Motor neuron (in vitro differentiated cells): ENCODE data around the gene MAN2A1. TPM values are rescaled to one million over a fixed set of nuclear protein-coding genes. Genes with fewer than 3 reads are reported as not detected.

Source experiments
- ATAC-seq, 8 experiments: fragments of 200-7000 bp; cut with Tn5 transposase; replicated peaks in 6 of 8; 2 replicates each; pipeline ENCODE4 v1.8.0; 2021; ENCODE audit warnings: mild to moderate bottlenecking in 8 of 8, moderate library complexity in 8 of 8
- H3K27ac ChIP-seq, 2 donors: fragments of 250-450 bp; sonication (Bioruptor Pico); 2 replicates each; pipeline ENCODE4 v1.9.0; 2021; ENCODE audit warnings: antibody characterized with exemption in 2 of 2, mild to moderate bottlenecking in 2 of 2, moderate library complexity in 1 of 2
- H3K4me1 ChIP-seq, 2 donors: fragments of 250-450 bp; sonication (Bioruptor Pico); replicated peaks in 1 of 2; 2 replicates each; pipeline ENCODE4 v1.6.1; 2021; ENCODE audit warnings: antibody characterized with exemption in 2 of 2, mild to moderate bottlenecking in 2 of 2, moderate library complexity in 1 of 2
- H3K4me3 ChIP-seq, 5 donors: fragments of 250-450 bp; sonication (Bioruptor Pico); 2 replicates each; pipeline ENCODE4 v1.9.0; 2021; ENCODE audit warnings: antibody characterized with exemption in 5 of 5, mild to moderate bottlenecking in 5 of 5, moderate library complexity in 4 of 5
- WGBS, 10 experiments: fragments of 450-650 bp; shearing (Covaris generic); methylation state at CpG; one replicate each; pipeline ENCODE4 v1.0.0; 2022; 5-methylcytosine and 5-hydroxymethylcytosine counted together
- in situ Hi-C, 9 experiments: fragments of 400-800 bp; cut with MboI; loops; one replicate each; pipeline ENCODE4 v1.15.0; 2021; ENCODE audit warnings: low sequenced_read_pairs in 9 of 9, low pct_unique_long_range_greater_than_20kb in 2 of 9; ENCODE audit not compliant: unreplicated experiment in 9 of 9
- total RNA-seq, 8 experiments: library from RNA; unstranded; fragments of 300-600 nt; gene quantifications; 2 replicates each; pipeline versions ENCODE4 v1.2.3 to v1.2.4, GENCODE V29; 2022

MAN2A1 gene
- total RNA-seq, 8 experiments from 2014 or later: 9.1 to 59.7 (median 15.5) TPM

- no peak overlapping the region for H3K4me3 ChIP-seq
- peaks cover 0 to 18% of the 10 kb centered on the region in 2 donors for H3K4me1 ChIP-seq
- ATAC-seq: no peak
- WGBS, 10 experiments: 30 to 100% (median 86%) methylated on average over 1 of the region's 1 CpG; no CpG with 5 or more reads in 1 of the 10 experiments
- in situ Hi-C loops: no loop called here
- no peak overlapping the region for H3K27ac ChIP-seq
Observed at GRCh38 chr5:109659901-109660300, 29.8 kb upstream of the MAN2A1 start.

DNA sequence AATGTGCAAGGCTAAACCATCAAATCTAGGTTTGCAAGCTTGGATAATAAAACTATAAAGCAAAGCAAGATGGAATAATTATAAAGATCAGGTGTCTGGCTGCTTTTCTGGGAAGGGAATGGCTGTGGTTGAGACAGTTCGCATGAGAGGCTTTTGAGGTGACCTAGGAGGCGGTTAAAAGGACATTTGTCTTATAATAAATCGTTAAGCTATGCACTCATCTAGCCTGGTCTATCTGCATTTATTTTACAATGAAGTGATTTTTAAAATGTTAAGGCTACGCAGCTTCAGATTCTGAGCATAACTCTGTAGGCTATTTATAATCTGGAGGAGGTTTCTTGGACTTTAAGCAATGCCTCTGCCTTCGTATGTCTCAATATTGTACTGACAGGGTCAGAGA lies 29.4 kb upstream of the MAN2A1 start:
- 54 to 88% (median 72%) methylated on average over 3 to 5 of the region's 5 CpGs for WGBS, 10 experiments
- H3K4me1 ChIP-seq: peaks cover 0 to 18% of the 10 kb centered on the region in 2 donors
- in situ Hi-C loops: no loop called here
- no peak overlapping the region for H3K27ac ChIP-seq
- no peak overlapping the region for H3K4me3 ChIP-seq
- peak in 3 of 8 experiments; percentile 29 to 66 (median 37) for ATAC-seq

DNA sequence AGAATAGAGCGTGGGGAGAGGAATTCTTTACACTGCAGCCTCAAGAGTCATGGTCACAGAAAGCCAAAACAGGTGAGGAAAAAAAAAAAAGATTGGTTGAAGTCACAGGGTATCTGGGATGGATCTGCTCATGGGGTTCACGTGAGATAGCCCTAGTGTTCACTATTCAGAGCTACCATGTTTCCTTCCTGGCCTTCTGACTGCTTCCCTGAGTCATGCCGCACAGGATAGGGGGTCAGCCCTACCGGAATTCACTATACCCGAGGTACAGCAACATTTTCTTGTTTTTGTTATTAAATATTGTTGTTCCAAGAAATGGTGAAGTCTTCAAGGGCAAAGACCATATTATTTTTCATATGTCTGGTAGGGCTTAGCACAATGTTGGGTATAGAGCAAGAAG lies 21.5 kb upstream of the MAN2A1 start:
- no peak for ATAC-seq
- 62 to 100% (median 91%) methylated on average over 1 to 5 of the region's 5 CpGs; no CpG with 5 or more reads in 1 of the 10 experiments for WGBS, 10 experiments
- in situ Hi-C loops: no loop called here
- Histone ChIP-seq H3K4me1 (peaks cover 11 to 20% of the 10 kb centered on the region in 2 donors), H3K27ac (no peak overlapping the region), H3K4me3 (no peak overlapping the region)

GRCh38 chr5:109668668-109669422 lies 20.9 kb upstream of the MAN2A1 start:
- in situ Hi-C loops: no loop called here
- no peak overlapping the region for H3K27ac ChIP-seq
- peaks cover 11 to 23% of the 10 kb centered on the region in 2 donors for H3K4me1 ChIP-seq
- 40 to 100% (median 82%) methylated on average over 1 to 4 of the region's 4 CpGs for WGBS, 10 experiments
- H3K4me3 ChIP-seq: no peak overlapping the region
- ATAC-seq: no peak

DNA sequence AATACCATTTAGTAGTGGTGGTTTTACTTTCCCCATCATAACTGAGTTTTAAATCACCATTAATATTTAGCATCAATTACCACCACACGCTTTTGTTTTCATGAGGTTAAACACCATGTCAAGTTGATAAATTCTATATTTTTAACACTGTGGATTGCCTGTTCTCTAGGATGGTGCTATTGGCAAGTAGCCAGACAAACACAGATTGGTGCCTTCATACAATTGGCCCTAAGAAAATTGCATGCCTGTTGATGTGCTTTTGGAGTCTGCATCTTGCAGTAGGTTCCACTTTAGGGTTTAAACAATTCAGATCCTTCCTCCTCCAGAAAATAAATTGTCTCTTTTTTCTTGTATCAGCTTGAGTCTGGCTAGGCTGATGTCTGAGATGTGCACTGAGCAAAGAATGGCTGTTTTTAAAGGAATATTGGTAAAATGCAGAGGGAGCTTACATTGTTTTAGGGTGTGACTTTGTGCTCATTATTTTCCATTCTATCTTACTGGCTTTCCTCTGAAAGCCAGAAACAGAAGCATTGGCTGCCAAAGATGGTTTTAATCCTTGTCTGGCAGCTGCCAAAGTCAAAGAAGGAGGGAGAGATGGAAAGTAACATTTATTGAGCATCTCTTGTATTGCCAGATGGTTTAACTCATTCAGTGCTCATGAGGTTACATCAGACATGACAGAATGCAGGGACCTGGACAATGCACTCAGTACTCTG lies 19.6 kb upstream of the MAN2A1 start:
- in situ Hi-C loops: no loop called here
- no peak overlapping the region for H3K27ac ChIP-seq
- no peak for ATAC-seq
- H3K4me3 ChIP-seq: no peak overlapping the region
- H3K4me1 ChIP-seq: peaks cover 11 to 36% of the 10 kb centered on the region in 2 donors
- WGBS, 10 experiments: 63 to 100% (median 88%) methylated on average over 1 of the region's 1 CpG; no CpG with 5 or more reads in 5 of the 10 experiments

- Histone ChIP-seq H3K4me1 (peaks cover 10 to 34% of the 10 kb centered on the region in 2 donors), H3K27ac (no peak overlapping the region), H3K4me3 (no peak overlapping the region)
- in situ Hi-C loops: no loop called here
- ATAC-seq: no peak
- 73 to 100% (median 91%) methylated on average over 1 to 2 of the region's 2 CpGs; no CpG with 5 or more reads in 2 of the 10 experiments for WGBS, 10 experiments
Observed at GRCh38 chr5:109671136-109671535, 18.6 kb upstream of the MAN2A1 start.

DNA sequence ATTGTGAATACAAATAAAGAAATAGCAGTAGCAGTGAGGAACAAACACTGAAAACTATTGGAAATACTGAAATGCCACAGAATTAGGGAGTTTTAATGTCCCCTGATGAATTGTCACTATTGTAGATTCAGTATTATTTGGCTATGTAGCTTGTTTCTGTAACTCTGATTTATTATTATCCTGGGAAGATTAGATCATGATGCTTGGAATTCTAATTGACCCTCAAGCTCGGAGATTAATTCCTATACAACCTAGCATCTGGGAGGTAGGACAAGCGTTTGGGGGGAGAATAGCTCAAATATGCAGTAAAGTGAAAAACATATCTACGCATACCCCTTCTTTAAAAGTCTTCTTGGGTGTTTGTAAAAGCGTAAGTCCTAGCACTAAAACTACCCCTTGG lies 15.1 kb upstream of the MAN2A1 start:
- WGBS, 10 experiments: 40 to 100% (median 75%) methylated on average over 1 to 4 of the region's 4 CpGs; no CpG with 5 or more reads in 1 of the 10 experiments
- peak in 5 of 8 experiments; percentile 32 to 68 (median 65) for ATAC-seq
- no peak overlapping the region for H3K4me3 ChIP-seq

GRCh38 chr5:109676920-109677319 lies 12.8 kb upstream of the MAN2A1 start:
- peaks cover 8 to 28% of the 10 kb centered on the region in 2 donors for H3K4me1 ChIP-seq
- no peak overlapping the region for H3K4me3 ChIP-seq
- no peak overlapping the region for H3K27ac ChIP-seq
- 20 to 100% (median 93%) methylated on average over 1 to 5 of the region's 5 CpGs for WGBS, 10 experiments
- ATAC-seq: no peak
- in situ Hi-C loops: loop anchor here in 1 of 9 experiments (25.0 kb wide), 2 partner anchors 185 to 360 kb away; no protein-coding TSS in a partner anchor

More for the DNA sequence above, 15.1 kb upstream of the MAN2A1 start:
- in situ Hi-C loops: no loop called here
- peaks cover 16 to 35% of the 10 kb centered on the region in 2 donors for H3K4me1 ChIP-seq
- H3K27ac ChIP-seq: no peak overlapping the region

DNA sequence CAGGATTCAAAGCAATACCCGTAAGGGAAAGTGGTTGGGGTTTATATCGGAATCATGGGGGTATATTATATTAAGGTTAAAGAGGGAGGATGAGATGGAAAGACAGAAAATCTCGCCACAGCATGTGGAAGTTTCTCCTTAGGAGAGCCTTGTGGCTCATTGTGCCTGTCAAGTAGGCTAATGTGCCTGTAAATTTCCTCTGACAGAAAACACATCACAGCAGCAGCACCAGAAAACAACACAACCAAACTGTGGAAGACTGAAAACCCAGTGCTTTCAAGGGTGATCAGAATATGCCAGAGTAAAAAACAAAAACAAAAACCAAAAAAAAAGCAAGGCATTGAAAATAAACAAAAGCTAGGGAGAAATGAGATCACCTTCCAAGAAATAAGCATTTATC lies 11.3 kb upstream of the MAN2A1 start:
- WGBS, 10 experiments: 44 to 100% (median 72%) methylated on average over 1 to 3 of the region's 3 CpGs
- peak in 5 of 8 experiments; percentile 31 to 53 (median 36) for ATAC-seq
- no peak overlapping the region for H3K27ac ChIP-seq
- H3K4me3 ChIP-seq: no peak overlapping the region
- in situ Hi-C loops: loop anchor here in 1 of 9 experiments (25.0 kb wide), 2 partner anchors 184 to 359 kb away; no protein-coding TSS in a partner anchor
- H3K4me1 ChIP-seq: peaks cover 8 to 28% of the 10 kb centered on the region in 2 donors

GRCh38 chr5:109681763-109682162 lies 8.0 kb upstream of the MAN2A1 start:
- Histone ChIP-seq H3K4me3 (no peak overlapping the region), H3K4me1 (peaks cover 8 to 11% of the 10 kb centered on the region in 2 donors), H3K27ac (no peak overlapping the region)
- in situ Hi-C loops: loop anchor here in 1 of 9 experiments (25.0 kb wide), 2 partner anchors 181 to 356 kb away; no protein-coding TSS in a partner anchor
- 57 to 100% (median 83%) methylated on average over 1 to 3 of the region's 3 CpGs for WGBS, 10 experiments
- ATAC-seq: no peak

DNA sequence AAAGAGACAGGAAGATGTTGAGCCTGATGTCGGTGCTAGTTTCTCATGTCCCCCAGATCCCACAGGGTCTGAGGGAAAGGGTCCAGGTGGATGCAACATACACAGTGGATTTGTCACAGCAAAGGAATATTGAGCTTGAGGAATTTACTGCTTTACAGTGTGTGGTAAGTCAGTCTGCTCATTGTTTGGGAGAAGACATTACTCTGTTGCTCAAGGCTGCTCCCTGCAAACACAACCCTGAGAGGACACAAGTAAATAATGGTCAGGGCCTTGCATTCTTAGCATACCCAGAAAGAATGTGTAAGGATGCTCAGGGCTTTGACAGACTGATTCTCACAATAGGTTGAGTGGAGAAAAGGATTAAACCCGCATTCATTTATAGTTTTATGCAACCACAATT lies 7.3 kb upstream of the MAN2A1 start:
- Histone ChIP-seq H3K4me3 (no peak overlapping the region), H3K4me1 (peaks cover 8 to 11% of the 10 kb centered on the region in 2 donors), H3K27ac (no peak overlapping the region)
- 56 to 100% (median 79%) methylated on average over 1 to 2 of the region's 2 CpGs for WGBS, 10 experiments
- in situ Hi-C loops: loop anchor here in 1 of 9 experiments (25.0 kb wide), 2 partner anchors 180 to 355 kb away; no protein-coding TSS in a partner anchor
- ATAC-seq: peak in 1 of 8 experiments; percentile 49

DNA sequence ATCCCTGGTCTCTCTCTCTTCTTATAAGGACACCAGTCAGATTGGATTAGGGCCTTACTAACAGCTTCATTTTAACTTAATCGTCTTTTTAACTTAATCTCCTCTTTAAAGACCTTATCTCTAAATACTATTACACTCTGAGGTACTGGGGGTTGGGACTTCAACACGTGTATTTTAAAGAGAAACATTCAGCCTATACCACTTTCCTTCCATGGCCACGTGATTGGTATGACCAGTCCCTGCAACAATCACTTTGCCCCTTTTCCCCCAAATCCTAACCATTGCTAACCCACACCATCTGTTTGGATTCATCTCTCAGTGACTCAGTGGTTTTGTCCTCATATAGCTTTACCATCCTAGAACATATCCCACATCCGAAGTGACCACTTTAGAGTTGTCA lies 3.8 kb upstream of the MAN2A1 start:
- WGBS, 10 experiments: 31 to 96% (median 61%) methylated on average over 2 to 4 of the region's 4 CpGs; no CpG with 5 or more reads in 1 of the 10 experiments
- Histone ChIP-seq H3K4me1 (no peaks in the 10 kb centered on the region), H3K27ac (no peak overlapping the region), H3K4me3 (no peak overlapping the region)
- in situ Hi-C loops: loop anchor here in 1 of 9 experiments (25.0 kb wide), 2 partner anchors 176 to 351 kb away; no protein-coding TSS in a partner anchor
- no peak for ATAC-seq

DNA sequence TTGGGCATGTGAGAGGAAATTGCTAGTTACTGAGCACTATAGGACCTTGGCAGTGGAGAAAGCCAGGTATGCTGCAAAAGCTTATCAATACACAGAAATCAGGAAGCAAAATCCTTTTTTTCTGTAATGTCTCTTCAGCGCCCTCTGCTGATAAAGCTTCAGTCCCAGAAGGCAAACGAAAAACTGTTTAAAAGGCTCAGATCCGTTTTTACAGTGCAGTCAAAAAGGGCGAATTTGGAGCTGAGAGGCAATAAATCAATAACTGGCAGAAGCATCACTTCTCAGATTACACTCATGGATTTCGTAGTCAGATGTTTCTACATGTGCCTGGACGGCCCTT lies 1.1 kb upstream of the MAN2A1 start:
- WGBS, 10 experiments: 0 to 54% (median 8%) methylated on average over 1 to 6 of the region's 6 CpGs; no CpG with 5 or more reads in 3 of the 10 experiments
- peak overlapping the region; percentile 61 to 82 for H3K27ac ChIP-seq
- ATAC-seq: no peak
- in situ Hi-C loops: loop anchor here in 1 of 9 experiments (25.0 kb wide), 2 partner anchors 174 to 349 kb away; no protein-coding TSS in a partner anchor
- peaks cover 8 to 11% of the 10 kb centered on the region in 2 donors for H3K4me1 ChIP-seq
- H3K4me3 ChIP-seq: peak overlapping the region; percentile 61 to 83 (median 72)
